ENCODE results near the gene SLC2A4RG. TPM values are rescaled to one million over a fixed set of nuclear protein-coding genes. Genes with fewer than 3 reads are reported as not detected.
A peak's percentile ranks its signal among the peaks of the same experiment; 100 is the strongest.

The SLC2A4RG gene, protein sequence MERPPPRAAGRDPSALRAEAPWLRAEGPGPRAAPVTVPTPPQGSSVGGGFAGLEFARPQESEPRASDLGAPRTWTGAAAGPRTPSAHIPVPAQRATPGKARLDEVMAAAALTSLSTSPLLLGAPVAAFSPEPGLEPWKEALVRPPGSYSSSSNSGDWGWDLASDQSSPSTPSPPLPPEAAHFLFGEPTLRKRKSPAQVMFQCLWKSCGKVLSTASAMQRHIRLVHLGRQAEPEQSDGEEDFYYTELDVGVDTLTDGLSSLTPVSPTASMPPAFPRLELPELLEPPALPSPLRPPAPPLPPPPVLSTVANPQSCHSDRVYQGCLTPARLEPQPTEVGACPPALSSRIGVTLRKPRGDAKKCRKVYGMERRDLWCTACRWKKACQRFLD
- total RNA-seq, result 17.1 TPM

DNA sequence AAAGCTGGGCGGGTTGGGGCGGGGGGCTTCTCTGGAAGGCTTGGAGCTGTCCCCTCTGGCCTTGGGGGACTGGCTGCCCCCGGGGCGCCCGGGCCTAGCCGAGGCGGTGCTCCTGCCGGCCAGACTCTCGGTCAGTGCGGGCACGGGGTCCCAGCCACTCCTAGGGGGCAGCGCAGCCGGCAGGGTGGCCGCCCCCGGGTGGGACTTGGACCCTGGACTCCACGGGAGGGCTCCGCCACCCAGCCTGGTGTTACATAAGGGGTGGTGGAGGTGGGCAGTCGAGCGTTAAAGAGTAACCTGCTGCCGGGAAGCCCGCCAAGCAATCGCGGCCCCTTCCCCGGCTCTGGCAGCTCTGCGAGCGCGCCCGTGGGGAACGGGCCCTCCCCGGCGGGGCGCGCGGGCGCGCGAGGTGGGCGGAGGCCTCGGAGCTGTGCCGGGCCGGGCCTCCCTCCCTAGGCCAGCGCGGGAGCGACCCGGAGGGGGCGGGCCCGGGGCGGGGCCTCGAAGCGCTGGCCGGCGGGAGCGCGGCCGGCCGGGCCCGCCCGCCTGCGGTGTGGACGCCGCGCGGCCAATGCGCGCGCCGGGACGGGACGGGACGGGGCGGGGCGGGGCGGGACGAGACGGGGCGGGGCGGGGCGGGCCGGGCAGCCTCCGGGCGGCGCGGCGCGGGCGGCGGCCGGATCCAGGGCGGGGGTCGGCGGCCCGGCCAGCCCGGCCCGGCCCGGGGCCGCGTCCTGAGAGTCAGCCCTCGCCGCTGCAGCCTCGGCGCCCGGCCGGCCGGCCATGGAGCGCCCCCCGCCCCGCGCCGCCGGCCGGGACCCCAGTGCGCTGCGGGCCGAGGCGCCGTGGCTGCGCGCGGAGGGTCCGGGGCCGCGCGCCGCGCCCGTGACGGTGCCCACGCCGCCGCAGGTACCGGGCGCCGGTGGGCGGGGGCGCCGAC is at the start of gene SLC2A4RG:
Gene SLC2A4RG, plus strand, starts transcription at position 647 of the 940 bp plus-strand sequence. Its CDS starts 137 bp downstream, at position 784.
- H3K27me3 ChIP-seq (ENCODE audit: insufficient read depth, low read length), result no peaks in the 10 kb centered on the region
- H3K9me3 ChIP-seq (ENCODE audit: low read depth, low read length), result no peaks in the 10 kb centered on the region
- H3K4me3 ChIP-seq (ENCODE audit: low read length), result peak within 1 kb of the TSS; percentile 39
- peaks cover 47% of the 10 kb centered on the region for H3K4me1 ChIP-seq (ENCODE audit: insufficient read depth, low read length)

DNA sequence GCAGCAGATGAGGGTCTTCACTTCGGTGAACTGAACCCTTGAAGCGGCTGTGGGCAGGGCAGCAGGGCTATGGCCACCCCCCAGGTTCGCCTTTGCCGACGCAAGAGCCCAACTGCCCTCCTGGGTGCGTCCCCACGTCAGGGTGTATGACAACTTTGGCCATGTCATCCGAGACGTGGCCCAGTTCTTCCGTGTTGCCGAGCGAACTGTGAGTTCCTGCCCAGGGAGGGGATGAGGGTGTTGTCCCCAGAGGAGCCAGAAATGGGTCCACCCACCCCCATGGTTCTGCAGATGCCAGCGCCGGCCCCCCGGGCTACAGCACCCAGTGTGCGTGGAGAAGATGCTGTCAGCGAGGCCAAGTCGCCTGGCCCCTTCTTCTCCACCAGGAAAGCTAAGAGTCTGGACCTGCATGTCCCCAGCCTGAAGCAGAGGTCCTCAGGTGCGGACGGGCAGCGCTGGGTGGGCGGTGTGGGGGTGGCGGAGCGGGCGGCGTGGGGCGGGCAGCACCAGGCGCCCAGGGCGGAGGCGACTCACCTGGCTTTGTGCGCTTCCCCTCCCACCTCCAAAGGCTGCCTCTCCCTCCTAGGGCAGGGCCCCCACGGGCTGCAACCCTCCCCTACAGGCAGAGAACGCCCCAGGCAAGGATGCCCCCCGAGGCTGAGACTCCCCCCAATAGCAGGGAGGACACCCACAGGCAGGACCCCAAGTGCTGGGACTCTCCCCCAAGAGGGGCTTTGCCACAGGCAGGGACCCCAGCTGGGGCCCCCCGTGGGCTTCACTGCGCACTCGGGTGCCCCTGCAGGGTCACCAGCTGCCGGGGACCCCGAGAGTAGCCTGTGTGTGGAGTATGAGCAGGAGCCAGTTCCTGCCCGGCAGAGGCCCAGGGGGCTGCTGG is 49.3 kb upstream of the SLC2A4RG start:
- H3K27me3 ChIP-seq (ENCODE audit: insufficient read depth, low read length), result no peaks in the 10 kb centered on the region
- no peak overlapping the region for H3K4me3 ChIP-seq (ENCODE audit: low read length)
- H3K4me1 ChIP-seq (ENCODE audit: insufficient read depth, low read length), result peaks cover 28% of the 10 kb centered on the region
- no peaks in the 10 kb centered on the region for H3K9me3 ChIP-seq (ENCODE audit: low read depth, low read length)

DNA sequence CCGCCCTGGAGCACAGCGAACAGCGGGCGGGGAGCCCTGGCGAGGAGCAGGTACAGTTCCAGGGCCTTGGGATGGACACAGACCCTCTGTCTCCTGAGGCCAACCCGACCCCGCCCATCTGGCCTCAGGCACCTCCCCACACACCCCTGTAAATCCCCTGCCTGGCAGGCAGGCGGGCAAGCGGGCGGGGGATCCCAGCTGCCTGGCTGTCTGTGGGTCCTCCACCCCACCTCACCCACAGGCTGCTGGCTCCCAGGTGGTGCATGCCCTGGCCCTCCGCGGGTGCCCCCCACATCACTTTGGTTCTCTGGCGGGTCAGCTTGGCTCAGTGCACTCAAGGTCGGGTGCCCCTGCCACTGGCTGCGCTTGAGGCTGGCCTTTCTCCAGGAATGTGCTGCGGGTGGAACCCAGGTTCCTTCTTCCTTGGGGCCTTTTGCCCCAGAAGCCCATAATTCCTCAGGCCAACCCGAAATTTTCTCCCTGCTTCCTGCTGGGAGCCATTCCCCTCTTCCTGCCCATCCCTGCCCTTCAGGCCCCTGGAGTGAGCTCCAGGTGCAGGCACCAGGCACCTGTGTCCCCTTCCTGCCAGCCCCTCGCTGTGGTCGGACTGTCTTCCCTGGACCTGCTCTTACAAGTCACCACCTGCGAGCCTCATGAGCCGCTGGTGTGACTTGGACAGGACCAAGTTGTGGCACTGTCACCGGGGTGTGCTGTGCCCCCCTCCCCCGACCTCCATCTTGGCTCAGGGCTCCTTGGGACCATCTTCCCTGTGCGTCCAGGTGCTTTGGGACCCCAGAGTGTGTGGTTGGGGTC is 48.5 kb upstream of the SLC2A4RG start:
- Histone ChIP-seq H3K4me1 (ENCODE audit: insufficient read depth, low read length) (peaks cover 24% of the 10 kb centered on the region), H3K27me3 (ENCODE audit: insufficient read depth, low read length) (no peaks in the 10 kb centered on the region), H3K9me3 (ENCODE audit: low read depth, low read length) (no peaks in the 10 kb centered on the region), H3K4me3 (ENCODE audit: low read length) (no peak overlapping the region)

DNA sequence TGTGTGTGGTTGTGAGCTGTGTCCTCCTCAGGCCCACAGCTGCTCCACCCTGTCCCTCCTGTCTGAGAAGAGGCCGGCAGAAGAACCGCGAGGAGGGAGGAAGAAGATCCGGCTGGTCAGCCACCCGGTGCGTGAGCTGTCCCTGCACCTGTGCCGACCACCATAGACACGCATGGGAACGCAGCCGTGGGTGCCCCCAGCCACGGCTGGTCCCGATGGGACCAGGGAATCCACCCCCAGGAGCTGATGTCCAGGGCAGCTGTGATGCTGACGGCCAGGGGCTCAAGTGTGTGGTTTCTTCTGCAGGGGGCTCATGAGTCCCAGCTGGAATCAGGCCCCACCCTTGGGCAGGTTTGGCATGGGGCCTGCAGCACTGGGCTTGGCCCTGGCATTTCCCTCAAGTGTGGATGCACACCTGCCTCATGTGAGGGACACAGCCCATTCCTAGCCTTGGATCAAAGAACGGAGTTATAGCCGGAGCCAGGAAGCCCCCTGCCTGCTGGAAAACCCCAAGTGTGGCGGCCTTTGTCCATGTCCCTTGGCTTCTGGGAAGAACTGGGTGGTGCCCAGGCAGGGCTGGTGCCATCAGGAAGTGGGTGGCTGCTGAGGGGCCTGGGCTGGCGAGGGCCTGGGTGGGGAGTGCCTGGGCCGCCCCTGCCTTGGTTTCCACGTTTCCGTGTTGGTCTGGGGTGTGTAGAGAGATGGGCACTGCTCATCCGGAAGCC is 47.7 kb upstream of the SLC2A4RG start:
- H3K4me1 ChIP-seq (ENCODE audit: insufficient read depth, low read length), result peaks cover 22% of the 10 kb centered on the region
- no peak overlapping the region for H3K4me3 ChIP-seq (ENCODE audit: low read length)
- no peaks in the 10 kb centered on the region for H3K9me3 ChIP-seq (ENCODE audit: low read depth, low read length)
- no peaks in the 10 kb centered on the region for H3K27me3 ChIP-seq (ENCODE audit: insufficient read depth, low read length)

DNA sequence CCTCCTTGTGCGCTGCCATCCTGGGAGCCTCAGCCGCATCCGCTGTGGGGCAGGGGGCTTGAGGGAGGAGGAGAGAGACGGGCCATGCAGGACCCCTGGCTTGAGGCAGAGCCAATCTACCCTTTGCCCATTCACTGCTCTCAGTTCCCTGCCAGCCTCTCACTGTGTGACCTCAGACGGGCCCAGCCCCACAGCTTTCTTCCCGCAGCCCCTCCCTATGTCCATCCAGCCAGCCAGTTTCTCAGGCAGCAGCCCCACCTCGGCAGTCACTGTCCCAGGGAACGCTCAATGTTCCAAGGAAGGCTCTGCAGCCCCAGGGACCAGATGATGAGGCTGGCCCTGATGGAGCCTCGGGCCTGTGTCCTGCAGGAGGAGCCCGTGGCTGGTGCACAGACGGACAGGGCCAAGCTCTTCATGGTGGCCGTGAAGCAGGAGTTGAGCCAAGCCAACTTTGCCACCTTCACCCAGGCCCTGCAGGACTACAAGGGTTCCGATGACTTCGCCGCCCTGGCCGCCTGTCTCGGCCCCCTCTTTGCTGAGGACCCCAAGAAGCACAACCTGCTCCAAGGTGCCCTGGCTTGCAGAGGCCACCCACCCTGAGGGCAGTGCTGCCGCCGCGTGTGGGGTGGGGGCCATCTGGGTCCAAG is 47.0 kb upstream of the SLC2A4RG start:
- no peaks in the 10 kb centered on the region for H3K27me3 ChIP-seq (ENCODE audit: insufficient read depth, low read length)
- H3K9me3 ChIP-seq (ENCODE audit: low read depth, low read length), result no peaks in the 10 kb centered on the region
- H3K4me3 ChIP-seq (ENCODE audit: low read length), result no peak overlapping the region
- H3K4me1 ChIP-seq (ENCODE audit: insufficient read depth, low read length), result peaks cover 22% of the 10 kb centered on the region

DNA sequence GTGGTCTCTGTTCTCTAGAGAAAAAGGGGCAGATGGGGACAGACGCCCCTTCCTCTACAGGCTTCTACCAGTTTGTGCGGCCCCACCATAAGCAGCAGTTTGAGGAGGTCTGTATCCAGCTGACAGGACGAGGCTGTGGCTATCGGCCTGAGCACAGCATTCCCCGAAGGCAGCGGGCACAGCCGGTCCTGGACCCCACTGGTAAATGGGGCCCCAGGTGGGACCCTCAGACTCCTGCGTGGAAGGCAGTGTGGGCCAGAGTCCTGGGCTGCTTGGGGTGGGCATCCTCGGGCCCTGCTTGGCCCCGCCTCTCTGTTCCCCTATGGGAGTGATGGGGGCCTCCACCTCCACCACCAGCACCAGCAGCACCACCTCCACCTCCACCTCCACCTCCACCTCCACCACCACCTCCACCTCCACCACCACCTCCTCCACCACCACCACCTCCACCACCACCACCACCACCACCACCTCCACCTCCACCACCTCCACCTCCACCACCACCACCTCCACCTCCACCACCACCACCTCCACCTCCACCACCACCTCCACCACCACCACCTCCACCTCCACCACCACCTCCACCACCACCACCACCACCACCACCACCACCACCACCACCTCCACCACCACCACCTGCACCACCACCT is 46.4 kb upstream of the SLC2A4RG start:
- no peaks in the 10 kb centered on the region for H3K9me3 ChIP-seq (ENCODE audit: low read depth, low read length)
- H3K4me3 ChIP-seq (ENCODE audit: low read length), result no peak overlapping the region
- H3K4me1 ChIP-seq (ENCODE audit: insufficient read depth, low read length), result peaks cover 18% of the 10 kb centered on the region
- H3K27me3 ChIP-seq (ENCODE audit: insufficient read depth, low read length), result no peaks in the 10 kb centered on the region

DNA sequence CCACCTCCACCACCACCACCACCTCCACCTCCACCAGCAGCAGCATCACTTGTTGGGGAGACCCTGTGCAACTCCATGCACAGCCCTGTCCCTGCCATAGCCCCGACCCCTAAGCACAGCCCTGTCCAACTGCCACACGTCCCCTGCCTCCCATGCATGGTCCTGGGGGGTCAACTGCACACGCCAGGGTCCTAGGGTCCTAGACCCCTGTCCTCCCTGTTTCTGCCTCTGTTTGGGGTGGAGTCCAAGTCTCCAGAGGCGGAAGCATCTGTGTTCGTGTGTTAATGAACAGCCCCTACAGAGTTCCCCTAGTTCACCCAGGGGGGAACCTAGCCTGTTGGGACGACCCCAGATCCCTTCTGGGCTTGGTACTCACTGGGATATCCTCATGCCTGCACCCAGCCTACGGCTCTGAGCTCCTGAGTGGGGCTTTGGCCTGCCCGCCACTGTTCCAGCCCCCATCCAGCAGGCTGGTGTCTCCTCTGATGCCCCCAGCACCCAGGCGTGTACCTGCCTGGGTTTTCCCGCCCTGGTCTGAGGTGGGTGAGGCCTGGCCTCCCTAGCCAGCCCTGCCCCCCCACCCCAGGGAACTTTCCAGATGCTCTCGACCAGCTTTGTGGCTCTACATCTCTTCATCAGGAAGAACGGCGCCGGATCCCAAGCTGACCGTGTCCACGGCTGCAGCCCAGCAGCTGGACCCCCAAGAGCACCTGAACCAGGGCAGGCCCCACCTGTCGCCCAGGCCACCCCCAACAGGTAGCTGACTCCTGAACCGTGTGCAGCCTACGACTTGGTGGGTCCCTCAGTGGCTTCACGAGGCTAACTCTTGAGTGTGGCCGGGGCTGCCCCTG is 45.6 kb upstream of the SLC2A4RG start:
- Histone ChIP-seq H3K4me3 (ENCODE audit: low read length) (no peak overlapping the region), H3K9me3 (ENCODE audit: low read depth, low read length) (no peaks in the 10 kb centered on the region), H3K27me3 (ENCODE audit: insufficient read depth, low read length) (no peaks in the 10 kb centered on the region), H3K4me1 (ENCODE audit: insufficient read depth, low read length) (peaks cover 18% of the 10 kb centered on the region)

DNA sequence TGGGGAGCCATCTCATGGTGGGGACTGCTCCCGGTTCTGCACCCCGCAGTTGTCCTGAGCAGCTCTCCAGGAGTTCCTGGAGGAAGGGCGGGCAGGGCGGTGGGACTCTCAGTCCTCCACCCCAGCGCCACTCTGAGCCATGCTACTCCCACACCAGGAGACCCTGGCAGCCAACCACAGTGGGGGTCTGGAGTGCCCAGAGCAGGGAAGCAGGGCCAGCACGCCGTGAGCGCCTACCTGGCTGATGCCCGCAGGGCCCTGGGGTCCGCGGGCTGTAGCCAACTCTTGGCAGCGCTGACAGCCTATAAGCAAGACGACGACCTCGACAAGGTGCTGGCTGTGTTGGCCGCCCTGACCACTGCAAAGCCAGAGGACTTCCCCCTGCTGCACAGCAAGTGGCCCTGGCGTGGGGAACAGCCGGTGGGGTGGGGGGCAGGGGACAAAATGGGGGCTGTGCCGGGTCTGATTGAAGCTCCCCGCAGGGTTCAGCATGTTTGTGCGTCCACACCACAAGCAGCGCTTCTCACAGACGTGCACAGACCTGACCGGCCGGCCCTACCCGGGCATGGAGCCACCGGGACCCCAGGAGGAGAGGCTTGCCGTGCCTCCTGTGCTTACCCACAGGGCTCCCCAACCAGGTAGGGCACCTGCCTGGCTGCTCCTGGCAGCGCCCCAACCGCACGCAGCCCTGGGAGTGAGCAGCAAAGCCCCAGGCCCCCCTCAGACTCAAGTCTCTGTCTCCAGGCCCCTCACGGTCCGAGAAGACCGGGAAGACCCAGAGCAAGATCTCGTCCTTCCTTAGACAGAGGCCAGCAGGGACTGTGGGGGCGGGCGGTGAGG is 44.8 kb upstream of the SLC2A4RG start:
- H3K4me3 ChIP-seq (ENCODE audit: low read length), result no peak overlapping the region
- H3K9me3 ChIP-seq (ENCODE audit: low read depth, low read length), result no peaks in the 10 kb centered on the region
- H3K4me1 ChIP-seq (ENCODE audit: insufficient read depth, low read length), result peaks cover 18% of the 10 kb centered on the region
- no peaks in the 10 kb centered on the region for H3K27me3 ChIP-seq (ENCODE audit: insufficient read depth, low read length)

DNA sequence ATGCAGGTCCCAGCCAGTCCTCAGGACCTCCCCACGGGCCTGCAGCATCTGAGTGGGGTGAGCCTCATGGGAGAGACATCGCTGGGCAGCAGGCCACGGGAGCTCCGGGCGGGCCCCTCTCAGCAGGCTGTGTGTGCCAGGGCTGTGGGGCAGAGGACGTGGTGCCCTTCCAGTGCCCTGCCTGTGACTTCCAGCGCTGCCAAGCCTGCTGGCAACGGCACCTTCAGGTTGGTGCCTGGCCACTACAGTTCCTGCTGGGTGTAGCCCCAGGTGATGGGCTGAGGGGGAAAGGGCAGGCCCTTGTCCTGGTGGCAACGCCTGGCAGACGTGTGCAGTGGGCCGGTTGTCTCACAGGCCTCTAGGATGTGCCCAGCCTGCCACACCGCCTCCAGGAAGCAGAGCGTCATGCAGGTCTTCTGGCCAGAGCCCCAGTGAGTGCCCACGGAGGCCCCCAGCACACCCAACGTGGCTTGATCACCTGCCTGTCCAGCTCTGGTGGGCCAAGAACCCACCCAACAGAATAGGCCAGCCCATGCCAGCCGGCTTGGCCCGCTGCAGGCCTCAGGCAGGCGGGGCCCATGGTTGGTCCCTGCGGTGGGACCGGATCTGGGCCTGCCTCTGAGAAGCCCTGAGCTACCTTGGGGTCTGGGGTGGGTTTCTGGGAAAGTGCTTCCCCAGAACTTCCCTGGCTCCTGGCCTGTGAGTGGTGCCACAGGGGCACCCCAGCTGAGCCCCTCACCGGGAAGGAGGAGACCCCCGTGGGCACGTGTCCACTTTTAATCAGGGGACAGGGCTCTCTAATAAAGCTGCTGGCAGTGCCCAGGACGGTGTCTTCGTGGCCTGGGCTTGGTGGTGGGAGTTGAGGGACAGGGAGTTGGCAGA is 43.9 kb upstream of the SLC2A4RG start:
- H3K27me3 ChIP-seq (ENCODE audit: insufficient read depth, low read length), result no peaks in the 10 kb centered on the region
- no peak overlapping the region for H3K4me3 ChIP-seq (ENCODE audit: low read length)
- no peaks in the 10 kb centered on the region for H3K9me3 ChIP-seq (ENCODE audit: low read depth, low read length)
- H3K4me1 ChIP-seq (ENCODE audit: insufficient read depth, low read length), result peaks cover 18% of the 10 kb centered on the region

DNA sequence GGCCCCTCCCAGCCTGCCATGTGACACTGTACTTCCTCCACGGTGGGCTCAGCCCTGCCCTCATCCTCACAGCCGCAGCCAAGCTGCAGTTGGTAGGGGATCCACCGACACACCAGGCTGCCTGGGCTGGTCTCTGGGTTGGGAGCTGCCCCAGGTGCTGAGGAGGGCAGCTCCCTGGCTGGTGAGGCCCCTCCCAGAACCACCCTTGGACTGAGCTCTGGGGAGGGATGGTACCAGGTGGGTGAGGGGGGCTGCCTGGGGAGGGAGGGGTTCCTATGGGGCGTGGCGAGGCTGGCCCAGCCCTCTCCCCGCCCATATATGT is 43.3 kb upstream of the SLC2A4RG start:
- Histone ChIP-seq H3K4me3 (ENCODE audit: low read length) (no peak overlapping the region), H3K27me3 (ENCODE audit: insufficient read depth, low read length) (no peaks in the 10 kb centered on the region), H3K9me3 (ENCODE audit: low read depth, low read length) (no peaks in the 10 kb centered on the region), H3K4me1 (ENCODE audit: insufficient read depth, low read length) (peaks cover 18% of the 10 kb centered on the region)
